OCI-LY3 (cell line): ENCODE data around the gene PDF.

ENCODE experiments used
- H2AFZ ChIP-seq: fragments of 200-600, 300-600 bp; shearing (Covaris generic); 2 replicates; pipeline ENCODE4 v1.6.0; 2014; ENCODE audit warnings: antibody characterized with exemption, low read depth, low read length
- H3K27ac ChIP-seq: fragments of 200-600, 300-600 bp; sonication (generic); 2 replicates; pipeline ENCODE4 v1.5.1; 2014; ENCODE audit warnings: mild to moderate bottlenecking, low read length, moderate library complexity, mixed read lengths
- H3K27me3 ChIP-seq: fragments of 200-600, 300-600 bp; sonication (generic); 2 replicates; pipeline ENCODE4 v1.6.1; 2014; ENCODE audit warnings: low read depth, low read length, mixed read lengths
- H3K36me3 ChIP-seq: fragments of 200-600, 300-600 bp; sonication (generic); replicated peaks from 2 replicates; pipeline ENCODE3; 2014; ENCODE audit warnings: low read depth, low read length, mixed read lengths
- H3K4me1 ChIP-seq: fragments of 300-600, 200-600 bp; sonication (generic); 2 replicates; pipeline ENCODE4 v1.6.1; 2014; ENCODE audit warnings: low read length, mixed read lengths
- H3K4me2 ChIP-seq: fragments of 200-600, 300-600 bp; sonication (generic); 2 replicates; pipeline ENCODE4 v1.6.1; 2014; ENCODE audit warnings: low read length, mixed read lengths
- H3K4me3 ChIP-seq: fragments of 300-600, 200-600 bp; sonication (generic); 2 replicates; pipeline ENCODE4 v1.5.1; 2014; ENCODE audit warnings: antibody characterized with exemption, mild to moderate bottlenecking, low read length, moderate library complexity
- H3K79me2 ChIP-seq: fragments of 300-600, 200-600 bp; shearing (Covaris generic); 2 replicates; pipeline ENCODE4 v1.6.1; 2014; ENCODE audit warnings: mild to moderate bottlenecking, low read length, mixed read lengths
- H3K9ac ChIP-seq: fragments of 300-600, 200-600 bp; shearing (Covaris generic); 2 replicates; pipeline ENCODE4 v1.6.0; 2014; ENCODE audit warnings: mild to moderate bottlenecking, low read length, moderate library complexity
- H3K9me3 ChIP-seq: fragments of 200-600, 300-600 bp; shearing (Covaris generic); 2 replicates; pipeline ENCODE4 v1.6.1; 2014; ENCODE audit warnings: low read length, mixed read lengths; ENCODE audit not compliant: insufficient read depth
- H4K20me1 ChIP-seq: fragments of 200-600, 300-600 bp; sonication (generic); 2 replicates; pipeline ENCODE4 v1.6.1; 2016; ENCODE audit warnings: low read length, mixed read lengths; ENCODE audit not compliant: insufficient read depth
- CTCF ChIP-seq: fragments of 200-600, 300-600 bp; sonication (generic); IDR thresholded peaks from 2 replicates; pipeline ENCODE4 v1.5.1; 2014; ENCODE audit warnings: antibody characterized with exemption, low read length, low read depth
- EZH2phosphoT487 ChIP-seq: fragments of 200-600 bp; shearing (Covaris generic); IDR thresholded peaks from 2 replicates; pipeline ENCODE4 v1.6.1; 2018; ENCODE audit warnings: antibody characterized with exemption, mixed run types, low read depth

Gene PDF

GRCh38 chr16:69334696-69335095, 4.3 kb upstream of the PDF start:
- Histone ChIP-seq H3K27me3 (no peaks in the 10 kb centered on the region), H3K4me2 (no peak overlapping the region), H3K79me2 (peaks cover 53% of the 10 kb centered on the region), H3K36me3 (peaks cover 32% of the 10 kb centered on the region), H2AFZ (no peak overlapping the region), H3K4me3 (no peak overlapping the region), H4K20me1 (peaks cover under 1% of the 10 kb centered on the region; the same call in 1 of the 2 replicates), H3K9me3 (no peaks in the 10 kb centered on the region), H3K9ac (no peak overlapping the region), H3K4me1 (peaks cover 10% of the 10 kb centered on the region), H3K27ac (no peak overlapping the region)
- TF ChIP-seq CTCF (no peak), EZH2phosphoT487 (no peak)

GRCh38 chr16:69329369-69330285, 761 bp downstream of the PDF start:
- Histone ChIP-seq H3K9ac (peak overlapping the region; percentile 76), H4K20me1 (peaks cover 30% of the 10 kb centered on the region), H3K79me2 (peaks cover 76% of the 10 kb centered on the region), H3K36me3 (peaks cover 58% of the 10 kb centered on the region), H3K4me3 (peak overlapping the region; percentile 87), H3K27me3 (no peaks in the 10 kb centered on the region), H2AFZ (no peak overlapping the region), H3K9me3 (no peaks in the 10 kb centered on the region), H3K4me1 (peaks cover 17% of the 10 kb centered on the region), H3K4me2 (peak overlapping the region; percentile 98), H3K27ac (peak overlapping the region; percentile 38)
- TF ChIP-seq EZH2phosphoT487 (no peak), CTCF (no peak)

DNA sequence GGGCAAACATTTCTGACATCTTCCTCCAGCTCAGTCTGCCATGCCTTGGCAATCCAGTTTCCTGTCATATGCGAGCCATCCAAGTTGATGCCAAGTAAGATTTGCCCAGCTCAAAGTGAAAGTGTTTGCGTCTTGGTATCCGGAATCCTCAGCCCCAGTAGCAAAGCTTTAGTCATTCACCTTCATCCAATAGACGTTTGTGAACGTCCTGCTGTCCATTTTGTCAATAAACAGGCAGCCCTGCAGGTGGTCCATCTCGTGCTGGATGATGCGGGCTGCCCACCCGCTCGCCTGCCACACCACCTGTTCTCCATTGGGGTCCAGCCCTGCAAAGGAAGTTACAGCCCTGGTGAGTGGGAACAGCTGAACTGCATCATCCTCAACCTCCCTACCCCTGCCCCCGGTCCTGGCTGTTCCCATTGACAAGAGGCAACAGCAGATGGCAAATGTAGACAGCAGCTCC, 1.5 kb downstream of the PDF start:
- H4K20me1 ChIP-seq, result peaks cover 35% of the 10 kb centered on the region
- H3K9ac ChIP-seq, result 0 out of 2 replicates have a peak overlapping the region, but pooled peaks have one; percentile 76
- peaks cover 17% of the 10 kb centered on the region for H3K4me1 ChIP-seq
- H3K79me2 ChIP-seq, result peaks cover 84% of the 10 kb centered on the region
- no peaks in the 10 kb centered on the region for H3K27me3 ChIP-seq
- peak overlapping the region; percentile 98 for H3K4me2 ChIP-seq
- TF ChIP-seq CTCF (no peak), EZH2phosphoT487 (no peak)
- H3K4me3 ChIP-seq, result peak overlapping the region; percentile 87
- no peaks in the 10 kb centered on the region for H3K9me3 ChIP-seq
- H2AFZ ChIP-seq, result no peak overlapping the region
- no peak overlapping the region for H3K27ac ChIP-seq
- peaks cover 58% of the 10 kb centered on the region for H3K36me3 ChIP-seq

- TF ChIP-seq CTCF (no peak), EZH2phosphoT487 (no peak)
- H4K20me1 ChIP-seq, result peaks cover 35% of the 10 kb centered on the region
- no peak overlapping the region for H3K4me3 ChIP-seq
Observed at GRCh38 chr16:69327585-69328310, 2.6 kb downstream of the PDF start.

More at GRCh38 chr16:69327585-69328310, 2.6 kb downstream of the PDF start:
- peak overlapping the region; percentile 98; the same call in 1 of the 2 replicates for H3K4me2 ChIP-seq
- no peaks in the 10 kb centered on the region for H3K27me3 ChIP-seq
- H3K36me3 ChIP-seq, result peaks cover 59% of the 10 kb centered on the region
- no peak overlapping the region for H3K9ac ChIP-seq
- no peaks in the 10 kb centered on the region for H3K9me3 ChIP-seq
- H3K27ac ChIP-seq, result no peak overlapping the region
- peaks cover 17% of the 10 kb centered on the region for H3K4me1 ChIP-seq
- H2AFZ ChIP-seq, result no peak overlapping the region
- peaks cover 88% of the 10 kb centered on the region for H3K79me2 ChIP-seq
